Sigmoid colon (tissue), 4 donors: ENCODE measurements around the gene ABHD5.

ENCODE experiments used
- CTCF ChIP-seq, 4 experiments: fragments of 450-650 bp in 3 of 4; fragments of 200-600 bp in 1 of 4; IDR thresholded peaks; one replicate each; pipeline ENCODE4 v1.5.1; 2016 to 2019; ENCODE audit warnings: antibody characterized with exemption in 4 of 4, mild to moderate bottlenecking in 3 of 4, moderate library complexity in 2 of 4
- POLR2A ChIP-seq, 2 donors: fragments of 450-650 bp; IDR thresholded peaks; one replicate each; pipeline ENCODE4 v1.6.1; 2016; ENCODE audit warnings: antibody characterized with exemption in 2 of 2, mild to moderate bottlenecking in 2 of 2, moderate library complexity in 2 of 2
- POLR2AphosphoS5 ChIP-seq, 4 donors: sonication (generic); formaldehyde crosslinking; IDR thresholded peaks; one replicate each; pipeline ENCODE4 v1.6.1; 2017; ENCODE audit warnings: antibody characterized with exemption in 4 of 4

GRCh38 chr3:43776101-43776500 lies 85.4 kb downstream of the ABHD5 start:
- no peak for TF ChIP-seq POLR2A (IDR thresholded peaks at IDR 0.05)
- TF ChIP-seq CTCF (IDR thresholded peaks at IDR 0.05) = no peak
- no peak for TF ChIP-seq POLR2AphosphoS5 (IDR thresholded peaks at IDR 0.05)
